HepG2 (cell line): ENCODE data around the gene URB1. TPM values are rescaled to one million over a fixed set of nuclear protein-coding genes. Genes with fewer than 3 reads are reported as not detected.

Experiments
- ATAC-seq: fragments of 200-7000 bp; cut with Tn5 transposase; 3 replicates; pipeline ENCODE4 v1.9.1; 2020; ENCODE audit warnings: mild to moderate bottlenecking, moderate library complexity
- BruUV-seq: library from RNA; stranded (reverse); fragments of 400-500 nt; replicated peaks from 2 replicates; lab custom pipeline; 2021; lab: Mats Ljungman, UMichigan
- CTCF ChIA-PET: fragments of 300-600 bp; formaldehyde crosslinking; extraction: SDS; loops from one replicate; lab custom pipeline; 2021; ENCODE audit warnings: low total read pairs, inconsistent platforms, low intra/inter-chr PET ratio; lab: Yijun Ruan, JAX
- POLR2A ChIA-PET: fragments of 350-600 bp; sonication (Branson Sonifier 250); formaldehyde crosslinking; loops from one replicate; lab custom pipeline; 2020; ENCODE audit warnings: antibody characterized with exemption, inconsistent platforms; lab: Yijun Ruan, JAX
- DNase-seq: peaks from one replicate; pipeline ENCODE4 v3.0.0-alpha.2; 2015; ENCODE audit warnings: low spot score
- FAIRE-seq: peaks from 3 replicates; lab custom pipeline; 2011; peaks lifted over from hg19 to GRCh38; lab: Jason Lieb, UNC
- H2AFZ ChIP-seq: one replicate; pipeline ENCODE4 v1.6.1; 2011; ENCODE audit warnings: low read length, inconsistent platforms
- H3K27ac ChIP-seq: fragments of 300-600 bp; 3 replicates; pipeline ENCODE4 v1.8.0; 2011; ENCODE audit warnings: mixed run types, mild to moderate bottlenecking, mixed read lengths, low read length, inconsistent platforms; ENCODE audit not compliant: insufficient read depth; ENCODE audit errors: extremely low read length
- H3K27me3 ChIP-seq, 2 experiments: fragments of 200-600 bp in 1 of 2; 2 replicates in 1 of 2; 3 replicates in 1 of 2; pipeline versions ENCODE4 v1.6.0 to v1.8.0; 2011; ENCODE audit warnings: low read length in 2 of 2, mild to moderate bottlenecking in 2 of 2, moderate library complexity in 2 of 2, inconsistent platforms in 1 of 2; ENCODE audit not compliant: insufficient read depth in 2 of 2, control insufficient read depth in 1 of 2
- H3K36me3 ChIP-seq, 2 experiments: fragments of 200-600 bp in 1 of 2; replicated peaks in 1 of 2; 2 replicates in 1 of 2; 3 replicates in 1 of 2; pipeline versions ENCODE4 v1.5.1 to v1.8.0; 2011; ENCODE audit warnings: low read length in 2 of 2, inconsistent platforms in 1 of 2; ENCODE audit not compliant: insufficient read depth in 2 of 2, control insufficient read depth in 1 of 2
- H3K4me1 ChIP-seq: 2 replicates; pipeline ENCODE4 v1.5.1; 2012; ENCODE audit warnings: low read length, inconsistent platforms; ENCODE audit not compliant: insufficient read depth
- H3K4me2 ChIP-seq: 2 replicates; pipeline ENCODE4 v1.6.0; 2011; ENCODE audit warnings: low read depth, low read length, inconsistent platforms
- H3K4me3 ChIP-seq, 3 experiments: fragments of 200-600 bp in 1 of 3; sonication (generic), shearing (Covaris generic) in 1 of 3; replicated peaks in 1 of 3; 2 replicates each; pipeline ENCODE4 v1.5.1; 2011 to 2016; ENCODE audit warnings: low read length in 3 of 3, inconsistent platforms in 2 of 3, low read depth in 2 of 3, mild to moderate bottlenecking in 2 of 3, control low read depth in 1 of 3, mixed read lengths in 1 of 3; ENCODE audit not compliant: insufficient read depth in 1 of 3
- H3K79me2 ChIP-seq: one replicate; pipeline ENCODE4 v1.6.1; 2011; ENCODE audit warnings: low read length, inconsistent platforms; ENCODE audit not compliant: insufficient read depth
- H3K9ac ChIP-seq: 2 replicates; pipeline ENCODE4 v1.6.0; 2011; ENCODE audit warnings: mild to moderate bottlenecking, low read depth, low read length, inconsistent platforms; ENCODE audit not compliant: insufficient read depth
- H3K9me3 ChIP-seq: 2 replicates; pipeline ENCODE4 v1.5.1; 2012; ENCODE audit warnings: mild to moderate bottlenecking, low read length
- H4K20me1 ChIP-seq: 2 replicates; pipeline ENCODE4 v1.6.0; 2011; ENCODE audit warnings: inconsistent platforms, mild to moderate bottlenecking, low read length, moderate library complexity; ENCODE audit not compliant: insufficient read depth
- ATF5 ChIP-seq: sonication (generic); formaldehyde crosslinking; IDR thresholded peaks from 2 replicates; pipeline ENCODE4 v1.4.0; 2020; ENCODE audit warnings: mild to moderate bottlenecking, low read depth, missing genetic modification reagents
- HDAC1 ChIP-seq: sonication (generic); formaldehyde crosslinking; IDR thresholded peaks from 2 replicates; pipeline ENCODE4 v1.5.1; 2020; ENCODE audit warnings: mild to moderate bottlenecking, missing genetic modification reagents
- KLF16 ChIP-seq, 2 experiments: sonication (generic) in 1 of 2; formaldehyde crosslinking in 1 of 2; IDR thresholded peaks; 2 replicates each; pipeline versions ENCODE4 v1.6.1 to v1.8.0; 2016 to 2023; ENCODE audit warnings: missing genetic modification reagents in 2 of 2, missing compliant biosample characterization in 1 of 2
- MIER3 ChIP-seq: IDR thresholded peaks from 2 replicates; pipeline ENCODE4 v1.6.1; 2016; ENCODE audit warnings: missing compliant biosample characterization, borderline replicate concordance
- MTF1 ChIP-seq: sonication (generic); formaldehyde crosslinking; IDR thresholded peaks from 2 replicates; pipeline ENCODE4 v1.5.0; 2020; ENCODE audit warnings: missing genetic modification reagents
- NR2F6 ChIP-seq, 2 experiments: IDR thresholded peaks; 2 replicates each; pipeline ENCODE4 v1.6.1; 2016; ENCODE audit warnings: antibody characterized with exemption in 1 of 2, mild to moderate bottlenecking in 1 of 2
- PHB2 ChIP-seq: fragments of 450-650 bp; IDR thresholded peaks from 2 replicates; pipeline ENCODE4 v1.6.1; 2018; ENCODE audit not compliant: partially characterized antibody
- PHF20 ChIP-seq: sonication (generic); formaldehyde crosslinking; IDR thresholded peaks from 2 replicates; pipeline ENCODE4 v1.5.0; 2020; ENCODE audit warnings: mild to moderate bottlenecking, missing genetic modification reagents
- POGZ ChIP-seq: sonication (generic); formaldehyde crosslinking; IDR thresholded peaks from 2 replicates; pipeline ENCODE4 v1.4.0; 2020; ENCODE audit warnings: mild to moderate bottlenecking, missing genetic modification reagents
- SPEN ChIP-seq: sonication (generic); formaldehyde crosslinking; IDR thresholded peaks from 2 replicates; pipeline ENCODE4 v1.5.1; 2020; ENCODE audit warnings: low read depth, mild to moderate bottlenecking, missing genetic modification reagents
- ZNF562 ChIP-seq: sonication (generic); formaldehyde crosslinking; IDR thresholded peaks from 2 replicates; pipeline ENCODE4 v1.8.0; 2022; ENCODE audit warnings: missing genetic modification reagents, borderline replicate concordance
- ZNF616 ChIP-seq: sonication (generic); formaldehyde crosslinking; IDR thresholded peaks from 2 replicates; pipeline ENCODE4 v1.5.0; 2020; ENCODE audit warnings: low read depth, mild to moderate bottlenecking, missing genetic modification reagents
- ZNF746 ChIP-seq: sonication (generic); formaldehyde crosslinking; IDR thresholded peaks from 2 replicates; pipeline ENCODE4 v1.8.0; 2022; ENCODE audit warnings: mild to moderate bottlenecking, missing genetic modification reagents
- WGBS: methylation state at CpG from one replicate; pipeline ENCODE4 v1.1.6; 2017; ENCODE audit warnings: low lambda C conversion rate; 5-methylcytosine and 5-hydroxymethylcytosine counted together
- in situ Hi-C: cut with HindIII; loops from 2 replicates; pipeline ENCODE4 v1.10.0; 2017; ENCODE audit warnings: low pct_unique_long_range_greater_than_20kb; ENCODE audit not compliant: extremely low pct_ligation_motif_present
- intact Hi-C: fragments of 100-400 bp; cut with micrococcal nuclease; formaldehyde crosslinking; loops from one replicate; pipeline ENCODE4 v1.10.0; 2022; ENCODE audit not compliant: unreplicated experiment
- polyA plus RNA-seq, 8 experiments: library from polyadenylated mRNA; depleted of rRNA in 3 of 8; stranded (reverse) in 7 of 8; unstranded in 1 of 8; fragments of >200 nt; fragmentation: Illumina TruSeq in 4 of 8; extraction: Trizol in 4 of 8; gene quantifications; 2 replicates each; pipeline versions ENCODE4 v1.2.1 to v1.2.3, GENCODE V29; 2011 to 2016; ENCODE audit warnings: low read depth in 4 of 8, missing spikeins in 1 of 8, mixed read lengths in 1 of 8; ENCODE audit not compliant: insufficient read depth in 1 of 8
- total RNA-seq, 5 experiments: library from RNA; depleted of rRNA; stranded (reverse); fragments of >200 nt; fragmentation: Illumina TruSeq; extraction: Trizol; gene quantifications; 2 replicates each; pipeline ENCODE4 v1.2.3, GENCODE V29; 2016; ENCODE audit warnings: low read depth in 1 of 5

Gene URB1
- total and polyA plus RNA-seq, 2 of the 13 experiments (the other 11 are each of a cell fraction or from before 2014, with no cell fraction given), result 4.5 to 16.7 TPM

GRCh38 chr21:32322103-32322502 is 70.7 kb downstream of the URB1 start:
- FAIRE-seq (no peak), DNase-seq (no peak), ATAC-seq (no peak)
- Histone ChIP-seq H3K4me3 (no peak overlapping the region), H3K4me1 (no peaks in the 10 kb centered on the region), H3K9ac (no peak overlapping the region), H3K79me2 (no peaks in the 10 kb centered on the region), H3K36me3 (peaks cover 44 to 95% of the 10 kb centered on the region in 2 experiments), H2AFZ (no peak overlapping the region), H4K20me1 (no peaks in the 10 kb centered on the region), H3K27me3 (no peaks in the 10 kb centered on the region), H3K9me3 (no peaks in the 10 kb centered on the region), H3K4me2 (no peak overlapping the region), H3K27ac (no peak overlapping the region)
- CTCF ChIA-PET, result no interaction called here
- no peak for TF ChIP-seq ZNF746 (CRISPR knock-in tag)
- TF ChIP-seq POGZ, result no peak
- no peak for TF ChIP-seq ATF5 (CRISPR knock-in tag)
- no peak for TF ChIP-seq NR2F6 (IDR thresholded peaks at IDR 0.05)
- no peak for TF ChIP-seq NR2F6 (CRISPR knock-in tag; IDR thresholded peaks at IDR 0.05)
- TF ChIP-seq ZNF616 (CRISPR knock-in tag), result no peak
- intact Hi-C loops (no loop called here), in situ Hi-C loops (no loop called here)
- WGBS, result 96% methylated on average over 12 of the region's 12 CpGs
- no TSS peak for BruUV-seq
- POLR2A ChIA-PET, result no interaction called here

GRCh38 chr21:32321480-32321879 is 71.3 kb downstream of the URB1 start:
- DNase-seq (no peak), ATAC-seq (no peak), FAIRE-seq (no peak)
- no TSS peak for BruUV-seq
- in situ Hi-C loops, result no loop called here
- H2AFZ ChIP-seq, result no peak overlapping the region
- H3K36me3 ChIP-seq, result peaks cover 45 to 97% of the 10 kb centered on the region in 2 experiments
- H4K20me1 ChIP-seq, result no peaks in the 10 kb centered on the region
- no peak overlapping the region for H3K4me3 ChIP-seq
- no peaks in the 10 kb centered on the region for H3K9me3 ChIP-seq
- H3K9ac ChIP-seq, result no peak overlapping the region
- no peaks in the 10 kb centered on the region for H3K79me2 ChIP-seq
- no peak overlapping the region for H3K4me2 ChIP-seq
- ChIA-PET POLR2A (no interaction called here), CTCF (no interaction called here)
- over 99% methylated on average over 10 of the region's 13 CpGs for WGBS
- TF ChIP-seq HDAC1 (CRISPR knock-in tag), result no peak
- no peak for TF ChIP-seq MIER3
- TF ChIP-seq KLF16 (CRISPR knock-in tag; IDR thresholded peaks at IDR 0.05), result no peak
- no peak for TF ChIP-seq ZNF562
- TF ChIP-seq PHF20 (CRISPR knock-in tag), result no peak
- no peak for TF ChIP-seq MTF1
- no peak for TF ChIP-seq PHB2
- no peak for TF ChIP-seq SPEN (CRISPR knock-in tag)
- intact Hi-C loops, result no loop called here
- H3K4me1 ChIP-seq, result peaks cover 1% of the 10 kb centered on the region; the same call in 1 of the 2 replicates
- no peaks in the 10 kb centered on the region for H3K27me3 ChIP-seq
- H3K27ac ChIP-seq, result no peak overlapping the region
